HG03558 (cell line): ENCODE data around the gene BPTF.
"Not testable (repeated sequence)": the region's sequence is repeated elsewhere in the genome, so short reads cannot be mapped to it uniquely, and the experiment has no call there.

Experiments
- ATAC-seq: cut with Tn5 transposase; IDR thresholded peaks from one replicate; pipeline ENCODE4 v1.9.1; 2021; ENCODE audit warnings: moderate number of reproducible peaks; ENCODE audit not compliant: unreplicated experiment; ENCODE audit errors: extremely low read depth

The BPTF gene

GRCh38 chr17:67996301-67997171 lies 171.2 kb downstream of the BPTF start, which contains the start of gene C17orf58:
C17orf58 (minus strand) TSS chr17:67996469; CDS start chr17:67996198, 271 bp downstream.
- ATAC-seq, result not testable (repeated sequence)

- no peak for ATAC-seq
Measured at GRCh38 chr17:67998466-67998865, 173.2 kb downstream of the BPTF start.

DNA sequence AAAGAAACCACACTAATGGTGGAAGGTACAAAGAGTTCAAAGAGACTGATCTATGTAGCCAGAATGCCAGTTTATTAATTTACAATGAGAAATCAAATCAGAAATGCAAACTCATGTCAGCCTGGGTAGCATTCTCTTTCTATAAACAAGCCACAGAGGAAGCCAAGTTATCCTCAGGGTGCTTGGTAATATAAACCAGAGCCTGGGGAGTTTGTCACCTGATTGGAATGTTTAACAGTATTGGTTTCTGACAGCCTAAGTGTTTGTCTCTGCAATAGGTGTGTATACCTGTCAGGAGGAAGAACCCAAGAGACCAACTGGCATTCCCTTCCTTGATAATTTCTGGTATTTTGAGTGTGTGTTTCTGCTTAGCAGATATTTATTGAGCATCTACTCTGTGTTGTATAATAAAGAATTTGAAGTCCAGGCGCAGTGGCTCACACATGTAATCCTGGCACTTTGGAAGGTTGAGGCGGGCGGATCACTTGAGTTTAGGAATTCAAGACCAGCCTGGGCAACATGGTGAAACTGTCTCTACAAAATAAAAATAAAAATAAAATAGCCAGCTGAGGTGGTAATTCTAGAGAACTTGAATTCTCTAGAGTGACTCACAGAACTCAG lies 174.1 kb downstream of the BPTF start:
- no peak for ATAC-seq

- ATAC-seq, result no peak
Measured at GRCh38 chr17:68004201-68004600, 178.9 kb downstream of the BPTF start.

DNA sequence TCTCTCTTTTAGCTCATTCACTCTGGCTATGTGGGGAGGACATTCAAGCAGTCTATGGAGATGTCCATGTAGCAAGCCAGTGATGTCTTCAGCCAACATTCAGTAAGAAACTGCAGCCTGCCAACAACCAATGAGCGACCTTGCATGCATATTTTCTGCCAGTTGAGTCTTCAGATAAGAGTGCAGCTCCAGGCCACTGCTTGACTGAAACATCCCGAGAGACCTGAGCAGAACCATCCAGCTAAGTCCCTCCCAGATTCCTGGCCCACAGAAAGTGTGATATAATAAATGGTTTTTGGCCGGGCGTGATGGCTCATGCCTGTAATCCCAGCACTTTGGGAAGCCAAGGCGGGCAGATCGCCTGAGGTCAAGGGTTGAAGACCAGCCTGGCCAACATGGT lies 181.5 kb downstream of the BPTF start:
- ATAC-seq, result no peak

GRCh38 chr17:68011199-68011665 lies 185.9 kb downstream of the BPTF start:
- no peak for ATAC-seq

GRCh38 chr17:68013385-68013784 lies 188.1 kb downstream of the BPTF start:
- no peak for ATAC-seq

DNA sequence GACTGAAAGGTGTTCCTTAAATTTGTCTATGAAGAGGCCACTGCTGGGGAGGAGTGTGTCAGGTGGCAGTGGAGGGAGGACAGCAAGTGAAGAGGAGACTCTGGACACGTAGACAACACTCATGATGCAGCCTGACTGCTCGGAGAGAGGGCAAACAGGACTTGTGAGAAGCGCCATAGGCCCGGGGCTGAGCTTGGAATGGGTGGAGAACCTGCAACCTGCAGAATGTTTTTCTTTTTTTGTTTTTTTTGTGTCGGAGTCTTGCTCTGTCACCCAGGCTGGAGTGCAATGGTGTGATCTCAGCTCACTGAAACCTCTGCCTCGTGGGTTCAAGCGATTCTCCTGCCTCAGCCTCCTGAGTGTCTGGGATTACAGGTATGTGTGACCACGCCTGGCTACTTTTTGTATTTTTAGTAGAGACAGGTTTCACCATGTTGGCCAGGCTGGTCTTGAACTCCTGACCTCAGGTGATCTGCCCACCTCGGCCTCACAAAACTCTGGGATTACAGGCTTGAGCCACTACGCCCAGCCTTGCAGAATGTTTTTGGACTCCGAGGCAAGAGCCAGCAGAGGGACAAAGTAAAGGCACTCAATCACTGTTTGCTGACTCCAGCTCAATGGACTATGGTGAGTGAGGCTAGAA lies 189.9 kb downstream of the BPTF start:
- no peak for ATAC-seq

- ATAC-seq, result no peak
Measured at GRCh38 chr17:68016838-68017237, 191.5 kb downstream of the BPTF start.

- not testable (repeated sequence) for ATAC-seq
Measured at GRCh38 chr17:68018493-68018892, 193.2 kb downstream of the BPTF start.

- no peak for ATAC-seq
Measured at GRCh38 chr17:68019336-68019674, 194.0 kb downstream of the BPTF start.

DNA sequence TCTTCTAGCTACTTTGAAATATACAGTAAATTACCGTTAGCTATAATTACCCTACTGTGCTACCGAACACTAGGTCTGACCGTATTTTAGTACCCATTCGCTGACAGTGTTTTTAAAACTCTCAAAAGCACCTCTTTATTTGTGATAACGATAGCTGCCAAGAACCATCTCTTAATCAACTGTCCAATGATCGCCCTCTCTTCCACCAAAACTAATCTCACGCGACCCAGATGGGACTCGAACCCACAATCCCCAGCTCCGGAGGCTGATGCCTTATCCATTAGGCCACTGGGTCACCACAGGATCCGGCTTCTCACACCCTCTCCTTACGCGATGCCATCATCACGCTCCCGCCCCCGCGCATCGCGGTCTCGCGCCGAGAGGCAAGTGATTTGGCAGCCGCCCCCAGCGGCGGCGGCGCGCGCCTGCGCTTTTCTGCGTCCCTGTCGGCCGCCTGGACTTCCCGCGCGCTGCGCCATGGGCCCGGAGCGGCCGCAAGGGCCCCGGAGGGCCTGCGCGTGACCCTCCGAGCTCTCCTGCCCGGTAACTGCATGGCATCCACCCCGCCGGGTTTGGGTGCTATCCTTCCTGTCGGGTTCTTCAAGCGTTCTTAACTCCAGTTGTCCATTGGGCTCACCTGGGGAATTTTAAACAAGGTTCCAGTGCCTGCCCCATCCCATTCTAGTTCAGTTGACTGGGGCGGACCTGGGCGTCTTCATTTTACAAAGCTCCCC lies 194.5 kb downstream of the BPTF start:
- peak; percentile 80 for ATAC-seq

- no peak for ATAC-seq
Measured at GRCh38 chr17:68020409-68020756, 195.1 kb downstream of the BPTF start.

- not testable (repeated sequence) for ATAC-seq
Measured at GRCh38 chr17:68020791-68021190, 195.5 kb downstream of the BPTF start.

DNA sequence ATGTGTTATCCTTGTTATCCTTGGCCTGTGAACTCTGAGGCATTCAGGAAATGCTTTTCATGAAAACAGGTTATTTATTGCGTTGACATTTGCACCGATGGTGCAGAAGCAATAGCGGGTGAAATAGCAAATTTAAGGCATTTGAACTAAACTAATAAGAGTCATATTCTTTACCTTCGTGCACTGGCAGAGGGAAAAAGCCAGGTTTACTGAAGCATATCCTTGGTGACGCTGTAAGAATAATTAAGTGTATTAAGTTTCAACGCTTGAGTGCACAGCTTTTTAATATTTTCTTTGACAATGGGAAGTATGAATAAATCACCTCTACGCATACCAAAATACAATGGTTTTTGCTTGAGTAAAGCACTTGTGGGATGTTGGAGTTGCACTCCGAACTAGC lies 196.7 kb downstream of the BPTF start:
- ATAC-seq, result no peak

GRCh38 chr17:68022547-68022946 lies 197.2 kb downstream of the BPTF start:
- ATAC-seq, result not testable (repeated sequence)

DNA sequence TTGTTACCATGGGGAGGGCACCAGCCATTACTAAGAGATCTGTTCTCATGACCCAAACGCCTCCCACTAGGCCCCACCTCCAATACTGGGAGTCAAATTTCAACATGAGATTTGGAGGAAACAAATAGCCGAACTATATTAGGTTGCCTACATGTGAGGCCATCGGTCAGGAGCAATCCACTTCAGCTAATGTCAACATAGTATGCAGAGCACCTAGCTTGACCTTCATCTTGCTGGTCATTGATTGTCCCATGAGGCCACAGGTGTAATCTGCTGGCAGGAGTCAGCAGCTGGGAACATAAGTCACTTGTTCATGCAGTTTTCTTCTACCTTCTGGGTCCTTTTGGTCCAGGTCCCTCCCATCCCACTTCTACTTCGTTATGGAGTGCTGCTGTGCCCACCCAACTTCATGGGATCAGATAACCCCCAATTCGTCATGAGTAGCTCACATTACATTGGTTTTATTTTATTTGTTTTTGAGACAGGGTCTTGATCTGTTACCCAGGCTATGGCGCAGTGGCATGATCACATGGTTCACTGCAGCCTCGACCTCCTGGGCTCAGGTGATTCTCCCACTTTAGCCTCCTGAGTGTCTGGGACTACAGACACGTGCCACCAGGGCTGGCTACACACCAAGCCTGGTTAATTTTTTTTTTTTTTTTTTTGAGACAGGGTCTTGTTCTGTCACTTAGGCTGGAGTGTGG lies 204.4 kb downstream of the BPTF start:
- ATAC-seq, result no peak
